PFSK-1 (cell line): ENCODE data around the gene PALD1.

Source experiments
- POLR2AphosphoS5 ChIP-seq: IDR thresholded peaks from 2 replicates; pipeline ENCODE4 v1.6.1; 2012; ENCODE audit warnings: low read depth, mild to moderate bottlenecking, control low read depth, low read length, moderate library complexity
- SIN3A ChIP-seq: IDR thresholded peaks from 2 replicates; pipeline ENCODE4 v1.6.1; 2012; ENCODE audit warnings: mild to moderate bottlenecking, low read length, moderate library complexity, borderline replicate concordance; ENCODE audit not compliant: insufficient read depth
- TAF1 ChIP-seq: IDR thresholded peaks from 2 replicates; pipeline ENCODE4 v1.6.1; 2012; ENCODE audit warnings: low read length, control low read depth, borderline replicate concordance; ENCODE audit not compliant: insufficient read depth
- TF ChIP-seq, protein P1 (sequence below), 2 experiments: IDR thresholded peaks; 2 replicates each; pipeline versions ENCODE4 v1.6.1 to v1.8.0; 2011 to 2012; ENCODE audit warnings: low read depth in 2 of 2, low read length in 2 of 2, control low read depth in 1 of 2, inconsistent platforms in 1 of 2, mild to moderate bottlenecking in 1 of 2, moderate library complexity in 1 of 2; ENCODE audit not compliant: insufficient read depth in 1 of 2

- TF ChIP-seq, protein P1, sequence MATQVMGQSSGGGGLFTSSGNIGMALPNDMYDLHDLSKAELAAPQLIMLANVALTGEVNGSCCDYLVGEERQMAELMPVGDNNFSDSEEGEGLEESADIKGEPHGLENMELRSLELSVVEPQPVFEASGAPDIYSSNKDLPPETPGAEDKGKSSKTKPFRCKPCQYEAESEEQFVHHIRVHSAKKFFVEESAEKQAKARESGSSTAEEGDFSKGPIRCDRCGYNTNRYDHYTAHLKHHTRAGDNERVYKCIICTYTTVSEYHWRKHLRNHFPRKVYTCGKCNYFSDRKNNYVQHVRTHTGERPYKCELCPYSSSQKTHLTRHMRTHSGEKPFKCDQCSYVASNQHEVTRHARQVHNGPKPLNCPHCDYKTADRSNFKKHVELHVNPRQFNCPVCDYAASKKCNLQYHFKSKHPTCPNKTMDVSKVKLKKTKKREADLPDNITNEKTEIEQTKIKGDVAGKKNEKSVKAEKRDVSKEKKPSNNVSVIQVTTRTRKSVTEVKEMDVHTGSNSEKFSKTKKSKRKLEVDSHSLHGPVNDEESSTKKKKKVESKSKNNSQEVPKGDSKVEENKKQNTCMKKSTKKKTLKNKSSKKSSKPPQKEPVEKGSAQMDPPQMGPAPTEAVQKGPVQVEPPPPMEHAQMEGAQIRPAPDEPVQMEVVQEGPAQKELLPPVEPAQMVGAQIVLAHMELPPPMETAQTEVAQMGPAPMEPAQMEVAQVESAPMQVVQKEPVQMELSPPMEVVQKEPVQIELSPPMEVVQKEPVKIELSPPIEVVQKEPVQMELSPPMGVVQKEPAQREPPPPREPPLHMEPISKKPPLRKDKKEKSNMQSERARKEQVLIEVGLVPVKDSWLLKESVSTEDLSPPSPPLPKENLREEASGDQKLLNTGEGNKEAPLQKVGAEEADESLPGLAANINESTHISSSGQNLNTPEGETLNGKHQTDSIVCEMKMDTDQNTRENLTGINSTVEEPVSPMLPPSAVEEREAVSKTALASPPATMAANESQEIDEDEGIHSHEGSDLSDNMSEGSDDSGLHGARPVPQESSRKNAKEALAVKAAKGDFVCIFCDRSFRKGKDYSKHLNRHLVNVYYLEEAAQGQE (IDR thresholded peaks at IDR 0.05; ENCODE audit: insufficient read depth in 1 of 2, low read depth in 2 of 2, low read length in 2 of 2) = no peak
- TF ChIP-seq POLR2AphosphoS5 (no peak), TAF1 (no peak), SIN3A (no peak)
Measured at GRCh38 chr10:70474780-70475179, 3.8 kb upstream of the PALD1 start.
